NCI-H460 (cell line): ENCODE data around the gene POLR2M. TPM values are rescaled to one million over a fixed set of nuclear protein-coding genes. Genes with fewer than 3 reads are reported as not detected.

Experiments used
- DNase-seq: peaks from one replicate; pipeline ENCODE4 v3.0.0-alpha.2; 2016; ENCODE audit warnings: low read depth; ENCODE audit errors: extremely low read depth
- total RNA-seq: library from RNA; depleted of rRNA; stranded (reverse); fragments of >200 nt; shearing (Covaris generic); gene quantifications from 2 replicates; pipeline ENCODE4 v1.2.3, GENCODE V29; 2014; rRNA removed

The POLR2M gene
- total RNA-seq, 1 experiment from 2014 or later, result 194 TPM

- DNase-seq, result no peak
Measured at GRCh38 chr15:57735891-57736290, 29.4 kb downstream of the POLR2M start.

DNA sequence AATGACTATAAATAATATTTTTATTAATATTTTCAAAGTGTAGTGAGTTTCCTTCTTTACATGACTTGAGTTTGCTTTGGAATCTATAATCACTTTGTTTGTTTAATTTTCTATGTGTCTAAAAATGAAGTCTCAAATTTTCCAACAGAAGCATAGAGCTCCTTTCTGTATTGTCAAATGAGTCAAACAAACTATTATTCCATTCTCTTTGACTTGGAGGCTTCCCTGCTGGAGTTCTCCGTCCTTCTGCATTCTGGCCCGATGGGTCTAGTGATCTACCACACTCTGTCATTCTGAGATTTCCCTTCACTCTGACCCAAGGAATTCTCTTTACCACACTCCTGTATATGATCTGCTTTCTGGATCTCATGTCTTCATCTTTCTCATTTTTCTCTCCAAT lies 30.1 kb downstream of the POLR2M start:
- DNase-seq, result no peak

DNA sequence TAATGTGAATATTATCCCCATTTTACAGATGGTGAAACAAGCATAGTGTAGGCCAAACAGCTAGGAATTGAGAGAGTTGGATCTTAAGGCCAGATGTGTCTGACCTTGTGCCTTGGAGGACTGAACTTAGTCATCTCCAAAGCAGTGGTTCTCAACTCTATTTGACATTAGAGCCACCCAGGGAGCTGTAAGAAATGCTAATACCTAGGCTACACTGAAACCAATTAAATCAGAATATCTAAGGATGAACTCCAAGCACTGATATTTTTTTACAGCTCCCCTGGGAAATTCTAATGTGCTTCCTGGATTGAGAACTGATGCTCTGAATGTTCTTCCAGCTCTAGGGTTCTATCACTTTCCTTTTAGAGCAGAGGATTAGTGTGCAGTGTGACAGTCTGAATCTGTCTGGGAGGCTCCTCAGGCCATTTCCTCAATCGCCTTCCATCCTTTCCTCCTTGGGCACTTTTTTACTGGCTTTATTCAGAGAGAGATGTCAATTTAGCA lies 32.3 kb downstream of the POLR2M start:
- DNase-seq, result no peak

DNA sequence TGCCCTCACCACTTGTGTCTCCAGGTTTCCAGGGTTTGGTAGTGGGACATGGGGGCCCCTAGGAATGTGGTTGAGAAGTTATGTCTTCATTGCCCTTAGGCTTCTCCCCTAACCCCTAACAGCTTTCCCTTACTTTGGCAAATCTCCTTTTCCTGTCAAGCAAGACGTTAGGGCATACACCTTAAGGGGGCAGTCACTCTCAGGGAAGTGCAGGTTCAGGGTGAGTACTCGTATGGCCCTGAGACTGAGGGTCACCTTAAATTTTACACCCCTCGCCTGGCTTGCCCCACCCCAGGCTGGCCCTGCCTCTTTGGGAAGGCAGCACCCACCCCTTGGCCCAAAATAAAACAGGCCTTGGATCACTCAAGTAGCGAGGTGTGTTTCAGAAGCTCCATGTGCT lies 33.5 kb downstream of the POLR2M start:
- DNase-seq, result no peak

- DNase-seq, result no peak
Measured at GRCh38 chr15:57741089-57741488, 34.6 kb downstream of the POLR2M start.

DNA sequence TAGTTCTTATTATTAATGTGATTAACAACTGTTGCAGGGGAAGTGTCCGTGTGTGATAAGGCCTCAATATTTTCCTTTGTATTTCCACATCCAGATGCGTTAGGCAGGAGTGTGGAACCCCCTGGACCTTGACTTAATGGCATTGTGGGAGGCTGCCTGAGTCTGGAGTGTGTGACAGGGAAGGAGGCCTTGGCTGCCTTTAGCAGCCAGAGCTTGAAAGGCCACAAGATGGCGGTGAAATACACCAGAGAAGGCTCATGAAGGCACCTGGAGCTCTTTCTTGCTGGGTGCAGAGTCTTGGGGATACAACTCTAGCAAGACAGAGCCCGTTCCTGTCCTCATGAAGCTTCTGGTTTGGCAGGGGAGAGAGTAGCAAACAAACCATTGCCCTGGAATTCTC lies 36.9 kb downstream of the POLR2M start:
- no peak for DNase-seq

DNA sequence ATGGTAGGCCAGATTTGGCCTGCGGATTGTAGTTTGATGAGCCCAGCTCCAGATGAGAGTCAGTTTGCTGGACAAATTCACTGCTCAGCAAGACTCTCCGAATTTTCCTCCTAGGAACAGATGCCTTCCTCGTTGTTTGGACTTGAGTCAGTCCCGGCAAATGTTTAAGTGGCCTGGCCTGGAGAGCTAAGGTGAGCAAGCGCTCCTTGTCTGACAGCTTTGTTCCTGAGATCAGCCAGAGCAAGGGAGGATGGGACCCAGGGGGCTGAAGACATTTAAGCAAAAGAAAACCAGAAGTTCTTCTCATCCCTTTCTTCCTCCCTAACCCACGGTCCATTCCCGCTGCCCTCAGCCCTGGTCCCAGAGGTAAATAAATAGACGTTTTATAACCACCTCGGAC lies 40.3 kb downstream of the POLR2M start:
- DNase-seq, result no peak

DNA sequence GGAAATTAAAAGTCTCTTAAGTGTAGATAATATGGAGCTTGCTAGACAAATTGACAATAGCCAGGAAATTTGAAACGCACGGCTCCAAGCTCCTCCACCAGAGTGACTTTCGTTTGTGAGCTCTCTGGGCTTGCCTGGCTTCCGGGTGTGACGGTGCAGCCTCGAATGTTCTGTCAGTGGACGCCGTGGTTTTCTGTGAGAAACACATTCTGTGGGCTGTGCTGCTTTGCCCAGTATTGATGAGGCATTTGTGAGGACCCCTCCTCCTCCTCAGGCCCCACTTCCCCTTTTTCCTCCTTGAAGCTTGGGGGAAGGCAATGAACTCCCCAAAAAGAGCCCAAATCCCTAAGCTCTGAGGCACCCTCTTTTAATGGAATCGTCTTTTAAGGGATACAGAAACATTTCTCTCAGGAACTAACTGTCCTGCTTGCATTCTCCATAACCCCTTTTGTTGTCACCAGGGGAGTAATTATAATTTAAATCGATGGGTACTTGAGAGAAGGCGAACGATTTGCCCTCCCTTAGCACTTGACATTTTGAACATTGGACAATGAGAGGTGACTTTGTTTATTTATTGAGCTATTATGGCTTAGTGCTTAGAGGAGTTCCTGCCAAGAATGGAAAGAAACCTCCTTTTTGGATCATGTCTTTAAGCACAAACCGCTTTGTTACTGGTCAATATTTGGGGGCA lies 40.8 kb downstream of the POLR2M start:
- DNase-seq, result no peak

DNA sequence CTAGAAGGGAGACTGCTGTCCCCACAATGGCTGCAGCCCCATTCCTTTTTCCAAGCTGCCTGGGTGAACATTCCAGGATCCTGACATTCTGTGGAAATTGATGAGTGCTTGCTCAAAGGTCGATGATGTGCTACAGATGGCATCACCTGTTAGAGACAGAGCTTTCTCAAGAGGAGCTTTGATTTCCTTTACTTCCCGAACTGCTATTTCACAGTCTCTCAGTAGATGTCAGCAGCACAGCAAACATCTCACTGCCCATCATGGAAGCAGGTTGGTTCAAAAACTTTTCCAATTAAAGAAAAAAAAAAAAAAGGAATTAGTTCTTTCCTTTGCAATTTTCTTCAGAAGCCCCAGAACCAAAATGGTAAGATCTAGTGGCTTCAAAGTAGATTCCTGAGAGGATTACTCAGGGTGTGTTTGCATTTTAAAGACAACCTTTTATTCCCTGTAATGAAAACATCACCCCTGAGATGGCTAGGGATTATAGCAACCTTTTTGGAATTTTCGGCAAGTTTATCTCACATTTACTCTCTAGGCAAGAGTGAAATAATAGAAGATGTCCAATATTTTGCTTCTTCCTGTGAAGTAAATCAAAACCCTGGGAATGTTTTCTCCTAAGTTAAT lies 44.8 kb downstream of the POLR2M start:
- no peak for DNase-seq

DNA sequence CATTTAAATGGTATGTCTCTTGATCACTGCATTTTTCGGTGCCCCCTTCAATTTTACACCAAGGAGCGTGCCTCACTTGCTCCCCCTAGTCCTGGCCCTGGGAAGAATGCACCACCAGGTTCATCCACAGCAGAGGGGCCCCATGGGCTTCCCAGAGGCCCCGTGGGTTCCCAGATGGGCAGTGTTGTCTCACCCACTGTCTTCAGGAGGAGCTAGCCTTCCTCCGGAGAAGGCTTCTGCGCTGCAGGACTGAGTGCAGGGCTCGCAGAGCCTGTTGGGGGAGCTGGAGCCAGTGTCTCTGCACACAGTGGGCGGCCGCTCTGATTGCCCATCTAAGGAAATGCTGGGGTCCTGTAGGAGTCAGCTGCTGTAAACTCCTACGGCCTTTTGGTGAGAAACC lies 45.9 kb downstream of the POLR2M start:
- no peak for DNase-seq

DNA sequence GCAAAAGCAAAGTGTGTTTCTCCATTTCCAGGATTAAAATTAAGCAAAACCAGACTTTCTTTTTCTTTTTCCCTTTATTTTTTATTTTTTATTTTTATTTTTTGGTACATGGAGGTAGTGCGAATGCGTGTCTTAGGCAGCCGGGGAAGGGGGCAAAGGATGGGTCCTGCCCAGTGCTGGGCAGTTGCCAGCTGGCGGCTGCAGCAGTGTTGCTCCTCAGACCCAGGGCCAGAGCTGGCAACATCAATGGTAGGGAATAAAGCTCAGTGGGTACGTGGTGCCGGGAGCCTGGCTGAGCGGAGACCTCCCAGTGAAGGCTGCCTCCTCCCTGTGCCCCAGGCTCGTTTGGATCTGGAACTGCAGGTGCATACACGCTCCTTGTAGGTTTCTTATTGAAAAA lies 46.3 kb downstream of the POLR2M start:
- no peak for DNase-seq

DNA sequence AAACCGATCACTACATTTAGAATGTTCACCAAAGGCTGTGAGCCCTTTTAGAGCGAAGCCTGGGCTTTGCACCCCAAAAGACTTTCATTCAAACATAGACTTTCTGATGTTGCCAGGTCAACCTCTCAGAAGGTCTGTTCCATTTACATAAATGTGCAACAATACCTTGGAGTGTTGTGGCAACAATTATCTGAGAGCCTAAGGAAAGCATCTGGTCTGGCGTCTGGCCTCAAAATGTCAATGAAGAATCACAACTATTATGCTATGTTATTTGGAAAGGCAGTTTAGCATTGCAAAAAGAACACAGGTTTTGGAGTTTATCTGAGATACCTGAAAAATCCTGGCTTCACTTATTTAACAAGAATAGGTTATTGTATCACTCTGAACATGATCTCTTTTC lies 50.0 kb downstream of the POLR2M start:
- DNase-seq, result no peak

- no peak for DNase-seq
Measured at GRCh38 chr15:57758560-57758959, 52.0 kb downstream of the POLR2M start.

GRCh38 chr15:57761562-57761961 lies 55.0 kb downstream of the POLR2M start:
- no peak for DNase-seq

DNA sequence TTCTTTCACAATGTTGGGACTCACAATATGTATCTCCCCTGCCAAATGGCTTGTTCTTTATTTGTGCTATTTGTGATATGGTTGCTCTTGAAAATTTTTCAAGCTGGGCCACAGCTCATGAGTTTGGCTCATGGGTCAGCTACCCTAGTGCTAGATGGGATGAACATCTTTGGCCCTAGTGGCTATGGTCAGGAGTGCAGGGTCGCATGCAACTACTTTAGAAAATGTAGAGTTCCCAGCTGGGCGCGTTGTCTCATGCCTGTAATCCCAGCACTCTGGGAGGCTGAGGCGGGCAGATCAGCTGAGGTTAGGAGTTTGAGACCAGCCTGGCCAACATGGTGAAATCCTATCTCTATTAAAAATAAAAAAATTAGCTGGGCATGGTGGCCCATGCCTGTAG lies 55.8 kb downstream of the POLR2M start:
- DNase-seq, result no peak

GRCh38 chr15:57763176-57763964 lies 56.9 kb downstream of the POLR2M start:
- DNase-seq, result no peak

Other genes starting within 250 kb of the POLR2M start
- not detected in 2 replicates for gene MYZAP, start 114.8 kb upstream of the POLR2M start, total RNA-seq